HL-60/S4 treated with retinoic acid at 250 ng/mL for 4 days and 3 days (cell line): ENCODE data around the gene MPI.
"Not testable (repeated sequence)": the region's sequence is repeated elsewhere in the genome, so short reads cannot be mapped to it uniquely, and the experiment has no call there.

Experiments
- in situ Hi-C: fragments of 300-500 bp; cut with MboI; formaldehyde crosslinking; loops from 2 replicates; pipeline ENCODE4 v1.7.0; 2022; ENCODE audit warnings: low sequenced_read_pairs

The MPI gene

GRCh38 chr15:74890665-74890960, 771 bp downstream of the MPI start:
- in situ Hi-C loops, result no loop called here

- in situ Hi-C loops, result no loop called here
Observed at GRCh38 chr15:74891469-74891868, 1.6 kb downstream of the MPI start.

- in situ Hi-C loops, result no loop called here
Observed at GRCh38 chr15:74892313-74892712, 2.5 kb downstream of the MPI start.

GRCh38 chr15:74892931-74893330, 3.1 kb downstream of the MPI start:
- in situ Hi-C loops, result no loop called here

- in situ Hi-C loops, result no loop called here
Observed at GRCh38 chr15:74893627-74894026, 3.8 kb downstream of the MPI start.

GRCh38 chr15:74894383-74894782, 4.5 kb downstream of the MPI start:
- in situ Hi-C loops, result not testable (repeated sequence)

- in situ Hi-C loops, result no loop called here
Observed at GRCh38 chr15:74895830-74896229, 6.0 kb downstream of the MPI start.

GRCh38 chr15:74896316-74896715, 6.5 kb downstream of the MPI start:
- in situ Hi-C loops, result no loop called here

- in situ Hi-C loops, result no loop called here
Observed at GRCh38 chr15:74897300-74897701, 7.5 kb downstream of the MPI start.

GRCh38 chr15:74901612-74902063, 11.8 kb downstream of the MPI start:
- in situ Hi-C loops, result no loop called here

GRCh38 chr15:74902295-74903075, 12.6 kb downstream of the MPI start:
- in situ Hi-C loops, result no loop called here

GRCh38 chr15:74903676-74904075, 13.8 kb downstream of the MPI start:
- in situ Hi-C loops, result no loop called here

- in situ Hi-C loops, result no loop called here
Observed at GRCh38 chr15:74904190-74904805, 14.5 kb downstream of the MPI start.

GRCh38 chr15:74906067-74906449, 16.2 kb downstream of the MPI start:
- in situ Hi-C loops, result no loop called here

- in situ Hi-C loops, result no loop called here
Observed at GRCh38 chr15:74906450-74907162, 16.8 kb downstream of the MPI start, which contains the start of gene FAM219B. TSS of gene FAM219B (minus strand) at chr15:74906851. CDS start at chr15:74906800, 51 bp downstream.

GRCh38 chr15:74907163-74907870, 17.5 kb downstream of the MPI start:
- in situ Hi-C loops, result no loop called here

GRCh38 chr15:74908635-74909034, 18.8 kb downstream of the MPI start:
- in situ Hi-C loops, result no loop called here

GRCh38 chr15:74913041-74913440, 23.2 kb downstream of the MPI start:
- in situ Hi-C loops, result no loop called here

- in situ Hi-C loops, result not testable (repeated sequence)
Observed at GRCh38 chr15:74913799-74914198, 24.0 kb downstream of the MPI start.

- in situ Hi-C loops, result no loop called here
Observed at GRCh38 chr15:74917676-74918075, 27.8 kb downstream of the MPI start.

- in situ Hi-C loops, result no loop called here
Observed at GRCh38 chr15:74920456-74920855, 30.6 kb downstream of the MPI start.
